ENCODE results near the gene TPX2.
A peak's percentile ranks its signal among the peaks of the same experiment; 100 is the strongest.
"Not testable (repeated sequence)": the region's sequence is repeated elsewhere in the genome, so short reads cannot be mapped to it uniquely, and the experiment has no call there.

The TPX2 gene

DNA sequence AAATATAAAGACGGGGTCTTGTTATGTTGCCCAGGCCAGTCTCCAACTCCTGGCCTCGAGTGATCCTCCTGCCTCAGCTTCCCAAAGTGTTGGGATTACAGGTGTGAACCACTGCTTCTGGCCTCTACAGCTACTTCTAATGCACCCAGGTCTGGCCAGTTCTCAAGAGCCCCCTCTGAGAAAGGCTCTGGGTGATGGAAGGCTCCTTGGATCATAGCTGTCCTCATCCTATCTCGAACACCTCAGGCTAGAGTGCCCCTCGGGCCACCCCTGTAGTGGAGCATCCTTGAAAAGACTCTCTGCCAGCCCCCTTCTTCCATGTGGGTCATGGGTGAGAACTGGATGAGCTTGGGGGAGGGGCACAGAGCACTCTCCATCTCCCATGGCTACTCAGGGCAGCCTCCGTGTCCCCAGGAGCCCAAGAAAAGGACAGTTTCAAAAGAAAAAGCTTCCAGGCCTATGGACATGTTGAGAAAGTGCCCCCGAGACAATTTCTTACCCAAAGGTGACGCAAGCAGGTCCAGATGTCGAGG, 79.4 kb downstream of the TPX2 start:
- no peak for DNase-seq

DNA sequence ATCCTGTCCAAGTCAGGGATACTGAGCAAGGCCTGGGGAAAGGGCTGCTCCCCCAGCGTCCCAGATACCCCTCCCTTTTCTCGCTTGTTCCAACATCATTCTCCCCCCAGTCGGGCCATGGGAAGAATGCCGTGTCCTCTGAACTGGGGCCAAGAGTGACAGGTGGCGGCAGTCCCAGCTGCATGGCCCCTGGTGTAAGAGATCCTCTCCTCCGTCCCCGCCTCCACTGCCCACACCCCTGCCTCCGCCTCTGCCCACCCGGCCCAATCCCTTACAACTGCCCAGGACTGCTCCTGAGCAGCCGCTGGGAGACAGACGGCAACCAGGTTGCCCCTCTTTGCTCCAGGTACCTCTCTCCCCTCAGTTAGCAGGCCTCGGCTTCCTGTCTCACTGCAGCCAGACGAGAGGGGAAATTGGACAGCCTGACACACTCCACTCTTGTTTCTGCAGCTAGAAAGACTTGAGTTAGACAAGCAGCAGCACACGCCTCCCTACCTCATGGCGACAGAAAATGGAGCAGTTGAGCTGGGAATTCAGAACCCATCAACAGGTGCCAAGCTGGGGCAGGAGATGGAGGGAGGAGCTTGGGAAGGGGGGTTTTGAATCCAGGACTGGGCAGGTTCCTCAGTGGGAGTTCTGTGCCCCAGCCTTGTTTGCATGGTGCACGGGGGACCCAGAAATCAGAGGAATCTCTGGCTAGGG, 80.1 kb downstream of the TPX2 start, which contains the start of gene MYLK2:
TSS of gene MYLK2 (plus strand) at position 274 of the 702 bp plus-strand sequence. CDS start at position 499, 225 bp downstream.
- DNase-seq, result no peak

DNA sequence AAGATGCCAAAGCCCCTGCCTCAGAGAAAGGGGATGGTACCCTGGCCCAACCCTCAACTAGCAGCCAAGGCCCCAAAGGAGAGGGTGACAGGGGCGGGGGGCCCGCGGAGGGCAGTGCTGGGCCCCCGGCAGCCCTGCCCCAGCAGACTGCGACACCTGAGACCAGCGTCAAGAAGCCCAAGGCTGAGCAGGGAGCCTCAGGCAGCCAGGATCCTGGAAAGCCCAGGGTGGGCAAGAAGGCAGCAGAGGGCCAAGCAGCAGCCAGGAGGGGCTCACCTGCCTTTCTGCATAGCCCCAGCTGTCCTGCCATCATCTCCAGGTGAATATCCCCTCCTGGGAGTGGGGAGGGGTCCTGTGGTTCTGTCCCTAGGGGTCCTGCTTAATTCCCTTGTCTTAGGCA, 81.1 kb downstream of the TPX2 start:
- DNase-seq, result no peak

DNA sequence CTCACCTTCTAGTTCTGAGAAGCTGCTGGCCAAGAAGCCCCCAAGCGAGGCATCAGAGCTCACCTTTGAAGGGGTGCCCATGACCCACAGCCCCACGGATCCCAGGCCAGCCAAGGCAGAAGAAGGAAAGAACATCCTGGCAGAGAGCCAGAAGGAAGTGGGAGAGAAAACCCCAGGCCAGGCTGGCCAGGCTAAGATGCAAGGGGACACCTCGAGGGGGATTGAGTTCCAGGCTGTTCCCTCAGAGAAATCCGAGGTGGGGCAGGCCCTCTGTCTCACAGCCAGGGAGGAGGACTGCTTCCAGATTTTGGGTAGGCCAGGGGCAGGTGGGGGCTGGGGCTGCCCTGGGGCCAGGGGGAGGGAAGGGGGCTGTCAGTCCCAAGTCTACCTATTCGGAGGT, 82.3 kb downstream of the TPX2 start:
- no peak for DNase-seq

DNA sequence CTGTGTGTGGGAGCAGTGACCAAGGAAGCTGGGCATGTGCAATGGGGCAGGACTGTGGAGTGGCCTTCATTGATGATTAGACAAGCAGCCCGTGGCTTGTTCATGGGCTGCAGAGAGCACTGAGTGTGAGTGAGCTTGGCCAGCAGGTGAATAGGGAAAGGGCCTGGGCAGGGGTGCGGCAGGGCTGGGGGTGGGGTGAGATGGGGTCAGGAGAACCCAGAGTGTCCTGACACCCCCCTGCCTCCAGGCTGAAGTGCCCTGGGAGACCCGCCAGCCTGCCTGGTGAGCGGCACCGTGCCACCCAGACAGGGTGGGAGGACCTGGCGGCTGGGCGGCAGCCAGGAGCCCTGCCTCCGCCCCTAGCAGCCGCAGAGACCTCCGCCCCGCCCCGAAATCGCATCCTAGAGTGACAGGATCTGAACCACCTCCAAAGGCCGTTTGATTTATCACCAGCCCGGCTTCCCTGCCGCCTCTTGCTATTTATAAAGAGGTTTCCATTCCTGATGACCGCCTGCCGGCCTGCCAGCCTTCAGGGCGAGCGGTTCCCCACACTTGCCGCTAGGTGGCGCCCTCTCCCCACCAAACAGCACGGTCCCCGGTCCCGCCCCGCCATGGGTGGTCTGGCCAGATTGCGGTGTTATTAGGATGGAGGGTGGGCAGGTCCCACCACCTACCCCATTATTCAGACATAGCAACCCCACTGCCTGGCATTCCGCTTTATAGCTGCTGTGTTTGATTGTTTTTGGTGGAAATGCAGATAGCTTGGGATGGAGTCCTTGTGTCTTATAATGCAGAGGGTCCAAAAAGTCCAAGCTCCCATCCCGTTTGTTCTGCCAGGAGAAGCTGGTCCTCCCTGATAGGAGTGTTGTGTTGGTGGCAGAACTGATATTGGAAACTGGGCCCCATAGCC, 83.6 kb downstream of the TPX2 start:
- DNase-seq, result peak; percentile 67

DNA sequence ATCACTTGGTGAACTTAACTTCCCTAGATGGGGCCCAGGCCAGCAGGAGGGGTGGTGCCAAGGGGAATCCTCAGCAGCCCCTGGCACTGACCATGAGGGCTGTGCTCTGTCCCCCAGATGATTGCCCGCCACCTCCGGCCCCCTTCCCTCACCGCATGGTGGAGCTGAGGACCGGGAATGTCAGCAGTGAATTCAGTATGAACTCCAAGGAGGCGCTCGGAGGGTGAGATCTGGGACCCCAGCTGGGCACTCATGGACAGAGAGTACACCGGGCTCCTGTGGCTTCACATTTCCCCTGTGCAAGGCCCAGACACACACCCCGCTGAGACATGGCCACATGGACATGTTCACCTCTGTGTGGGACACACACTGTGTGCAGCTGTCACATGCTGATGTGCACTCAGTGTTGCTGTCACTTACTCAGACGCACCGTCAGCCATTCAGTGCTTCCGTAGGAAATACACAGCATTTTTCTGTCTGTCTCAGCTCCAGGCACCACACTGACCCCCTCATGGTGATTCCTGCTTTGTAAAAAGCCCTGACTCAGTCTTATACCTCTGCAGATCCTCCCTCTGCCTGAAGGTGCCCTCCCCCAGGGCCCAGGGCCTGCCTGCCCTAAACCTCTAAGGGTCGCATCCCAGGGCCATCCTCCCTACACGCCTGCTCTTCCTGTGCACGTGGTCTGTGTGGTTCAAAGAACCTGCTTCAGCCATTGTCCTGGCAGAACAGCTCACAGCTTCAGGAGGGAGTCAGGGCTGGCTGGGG, 84.5 kb downstream of the TPX2 start:
- DNase-seq, result no peak

DNA sequence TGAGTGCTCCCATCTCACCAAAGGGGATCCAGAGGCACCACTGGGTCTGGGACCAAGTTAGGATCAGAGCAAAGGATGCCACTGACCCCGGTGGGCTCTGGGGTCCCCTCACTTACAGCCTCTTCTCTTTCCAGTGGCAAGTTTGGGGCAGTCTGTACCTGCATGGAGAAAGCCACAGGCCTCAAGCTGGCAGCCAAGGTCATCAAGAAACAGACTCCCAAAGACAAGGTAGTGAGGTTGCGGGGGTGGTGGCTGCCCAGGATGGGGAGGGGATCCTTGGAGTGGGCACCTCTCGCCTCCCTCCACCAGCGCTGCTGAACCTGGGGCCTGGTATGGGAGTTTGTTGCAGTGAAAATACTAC, 85.0 kb downstream of the TPX2 start:
- no peak for DNase-seq

DNA sequence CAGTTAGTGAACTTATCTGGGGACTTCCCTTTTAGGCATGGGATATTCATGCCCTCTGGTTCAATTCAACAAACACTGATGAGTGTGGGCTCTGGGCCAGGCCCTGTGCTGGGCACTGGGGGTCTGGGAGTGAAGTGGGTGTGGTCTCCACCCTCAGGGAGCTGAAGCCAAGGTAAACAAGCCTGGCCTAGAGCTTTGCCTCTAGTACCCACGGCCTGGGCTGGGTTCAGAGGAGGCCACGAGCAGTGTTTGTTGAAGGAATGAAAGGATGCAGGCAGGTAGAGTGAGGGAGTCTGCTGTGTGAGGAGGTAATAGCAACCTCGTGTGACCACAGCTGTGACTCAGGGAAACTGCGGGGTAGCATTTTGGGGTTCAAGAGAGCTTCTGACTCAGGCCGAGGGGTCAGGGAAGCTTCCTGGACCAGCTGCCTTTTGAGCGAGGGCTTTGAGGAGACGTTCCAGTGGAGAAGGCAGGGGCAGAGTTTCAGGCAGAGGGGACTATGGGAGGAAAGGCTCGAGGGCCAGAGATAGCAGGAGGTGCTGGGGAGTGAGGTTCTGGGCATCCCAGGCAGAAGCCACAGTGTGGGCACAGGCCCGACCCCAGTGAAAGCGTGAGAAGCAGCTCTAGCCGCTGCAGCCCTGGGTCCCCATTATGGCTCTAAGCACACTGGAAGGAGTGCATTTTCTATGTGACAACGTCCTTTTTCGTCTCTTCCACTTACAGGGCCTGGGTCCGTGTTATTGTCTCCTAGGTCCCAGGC, 85.6 kb downstream of the TPX2 start:
- no peak for DNase-seq

DNA sequence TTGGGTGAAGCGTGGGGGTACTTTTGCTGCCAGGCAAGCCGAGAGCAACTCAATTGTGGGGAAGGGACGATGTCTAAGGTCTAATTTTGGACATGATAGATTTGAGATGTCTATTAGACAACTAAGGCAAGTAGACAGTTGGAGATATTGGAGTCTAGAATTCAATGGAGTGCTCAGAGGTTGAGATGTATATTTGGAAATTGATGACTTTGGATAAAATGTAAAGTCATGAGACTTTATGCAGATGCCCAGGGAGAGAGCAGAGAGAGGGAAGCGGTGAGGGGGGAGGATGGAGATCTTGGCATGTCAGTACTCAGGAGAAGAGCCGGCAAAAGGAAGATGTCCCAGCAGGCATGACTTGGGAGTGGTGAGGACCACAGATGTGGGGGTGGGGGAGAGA, 87.0 kb downstream of the TPX2 start:
- no peak for DNase-seq

DNA sequence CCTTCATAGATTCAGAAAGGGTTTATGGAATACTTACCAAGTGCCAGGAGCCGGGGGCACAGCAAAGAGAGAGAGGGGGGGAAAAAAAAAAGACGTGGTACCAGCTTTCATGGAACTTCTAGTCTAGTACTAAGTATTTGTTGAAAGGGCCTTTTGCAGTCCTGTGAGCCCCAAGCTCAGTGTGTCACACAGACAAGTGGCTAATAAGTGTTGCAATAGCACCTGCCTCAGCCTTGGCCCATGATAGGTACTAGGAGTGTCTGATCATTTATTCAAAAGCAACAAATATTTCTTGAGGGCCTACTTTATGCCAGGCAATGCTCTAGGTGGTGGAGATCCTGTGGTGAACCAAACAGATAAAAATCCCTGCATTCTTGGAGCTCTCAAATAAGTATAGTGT, 88.0 kb downstream of the TPX2 start:
- no peak for DNase-seq

DNA sequence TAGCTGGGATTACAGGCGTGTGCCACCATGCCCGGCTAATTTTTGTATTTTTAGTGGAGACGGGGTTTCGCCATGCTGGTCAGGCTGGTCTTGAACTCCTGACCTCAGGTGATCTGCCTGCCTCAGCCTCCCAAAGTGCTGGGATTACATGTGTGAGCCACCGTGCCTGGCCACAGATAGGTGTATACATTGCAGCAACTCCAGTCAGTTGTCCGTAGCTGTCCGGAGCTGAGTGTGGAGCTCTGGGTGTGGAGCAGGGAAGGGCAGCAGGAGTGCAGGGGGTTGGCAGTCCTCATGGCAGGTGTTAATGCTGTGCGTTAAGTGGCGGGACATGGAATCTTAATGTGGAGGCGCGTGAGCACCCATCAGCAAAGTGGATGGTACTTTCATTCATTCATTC, 88.9 kb downstream of the TPX2 start:
- DNase-seq, result not testable (repeated sequence)

DNA sequence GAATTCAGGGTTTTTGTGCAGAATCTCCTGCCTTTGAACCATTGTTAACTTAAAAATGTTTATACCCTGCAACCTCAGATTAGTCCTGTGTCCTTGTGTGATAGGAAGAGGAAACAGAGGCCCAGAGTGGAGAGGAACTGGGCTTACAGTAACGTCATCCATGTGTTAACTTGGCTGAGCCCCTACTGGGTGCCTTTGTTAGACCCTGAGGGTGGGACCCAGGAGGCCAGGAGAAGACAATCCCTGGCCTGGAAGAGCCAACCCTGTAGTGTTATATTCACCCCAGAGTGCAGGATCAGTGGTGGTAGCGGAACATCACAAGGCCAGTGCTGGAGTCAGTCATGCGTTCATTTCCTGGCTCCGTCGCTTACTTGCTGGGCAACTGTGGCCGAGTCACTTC, 90.6 kb downstream of the TPX2 start:
- DNase-seq, result no peak

DNA sequence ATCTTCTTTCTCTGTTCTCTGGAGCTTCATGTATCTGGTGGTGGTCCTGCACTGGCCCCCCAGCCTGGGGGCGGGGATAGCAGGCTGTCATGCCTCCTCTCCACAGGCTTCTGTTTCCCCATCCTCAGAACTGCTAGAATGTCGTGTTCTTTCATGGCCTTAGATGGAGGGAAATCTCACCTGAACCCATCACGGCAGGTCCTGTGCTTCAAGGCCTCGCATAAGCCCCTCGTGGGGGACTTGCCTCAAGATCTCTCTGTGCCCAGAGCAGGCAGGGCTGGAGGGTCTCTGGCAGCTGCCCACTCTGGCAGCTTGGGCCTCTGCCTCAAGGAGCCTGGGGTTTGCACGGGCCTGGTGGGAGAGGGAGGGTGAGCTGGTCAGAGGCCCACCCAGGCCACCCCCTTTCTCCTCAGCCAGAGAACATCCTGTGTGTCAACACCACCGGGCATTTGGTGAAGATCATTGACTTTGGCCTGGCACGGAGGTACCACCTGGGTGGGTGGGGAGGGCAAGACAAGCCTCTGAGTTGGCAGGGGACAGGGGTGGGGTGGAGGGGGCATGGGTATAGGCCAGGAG, 91.4 kb downstream of the TPX2 start:
- no peak for DNase-seq

DNA sequence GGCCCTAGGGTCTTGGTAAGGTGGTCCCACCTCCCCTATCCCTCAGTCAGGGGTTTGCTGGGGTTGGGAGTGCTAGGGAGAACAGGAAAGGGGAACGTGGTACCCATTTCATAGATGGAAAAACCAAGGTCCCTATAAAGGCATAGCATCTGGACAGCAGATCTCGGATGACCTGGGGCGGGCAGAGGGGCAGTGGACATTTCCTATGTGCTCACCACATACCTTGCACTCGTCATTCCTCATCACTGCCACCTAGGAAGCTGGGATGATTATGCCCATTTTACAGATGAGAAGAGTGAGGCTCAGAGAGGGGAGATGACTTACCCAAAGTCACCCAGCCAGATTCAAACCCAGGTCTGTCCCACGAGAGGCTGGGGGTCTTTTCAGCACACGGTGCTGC, 92.1 kb downstream of the TPX2 start:
- DNase-seq, result no peak

DNA sequence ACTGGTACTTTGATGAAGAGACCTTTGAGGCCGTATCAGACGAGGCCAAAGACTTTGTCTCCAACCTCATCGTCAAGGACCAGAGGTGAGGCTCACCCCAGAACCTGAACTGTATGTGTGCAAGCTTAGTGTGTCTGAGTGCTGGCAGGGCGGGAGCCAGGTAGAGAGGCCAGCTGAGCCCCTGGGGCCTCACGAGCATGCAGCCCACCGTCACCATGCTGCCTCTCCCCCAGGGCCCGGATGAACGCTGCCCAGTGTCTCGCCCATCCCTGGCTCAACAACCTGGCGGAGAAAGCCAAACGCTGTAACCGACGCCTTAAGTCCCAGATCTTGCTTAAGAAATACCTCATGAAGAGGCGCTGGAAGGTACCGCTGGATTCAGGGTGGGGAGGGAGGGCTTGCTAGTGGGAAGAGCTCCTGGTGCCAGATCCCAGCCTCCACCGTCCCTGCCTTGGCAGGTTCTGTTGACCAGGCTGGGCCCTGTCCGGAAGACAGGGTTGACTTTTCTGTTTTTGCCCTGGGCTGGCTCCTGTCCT, 92.7 kb downstream of the TPX2 start:
- DNase-seq, result no peak

DNA sequence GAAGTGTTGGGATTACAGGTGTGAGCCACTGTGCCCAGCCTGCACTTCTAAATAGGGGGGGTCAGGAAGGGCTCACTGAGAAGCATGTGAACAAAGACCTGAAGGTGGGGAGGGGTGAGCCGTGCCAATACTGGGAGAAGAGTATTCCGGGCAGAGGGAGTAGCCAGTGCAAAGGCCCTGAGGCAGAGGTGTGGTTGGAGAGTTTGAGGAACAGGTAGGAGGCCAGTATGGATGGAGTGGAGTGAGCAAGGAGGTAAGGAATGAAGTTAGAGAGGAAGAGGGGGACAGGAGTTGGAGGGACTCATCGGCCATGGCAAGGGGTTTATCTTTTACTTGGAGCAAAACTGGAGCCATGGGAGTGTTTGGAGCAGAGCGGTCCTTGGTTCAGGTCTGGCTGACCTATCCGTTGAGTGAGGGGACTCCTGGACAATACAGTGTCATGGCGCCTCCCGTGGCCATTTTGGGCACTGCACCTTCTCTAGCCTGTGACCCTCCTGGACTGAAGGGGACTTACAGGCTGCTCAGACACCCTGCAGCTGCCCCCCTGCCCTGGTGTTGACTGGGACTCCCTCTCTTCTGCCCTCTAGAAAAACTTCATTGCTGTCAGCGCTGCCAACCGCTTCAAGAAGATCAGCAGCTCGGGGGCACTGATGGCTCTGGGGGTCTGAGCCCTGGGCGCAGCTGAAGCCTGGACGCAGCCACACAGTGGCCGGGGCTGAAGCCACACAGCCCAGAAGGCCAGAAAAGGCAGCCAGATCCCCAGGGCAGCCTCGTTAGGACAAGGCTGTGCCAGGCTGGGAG, 94.2 kb downstream of the TPX2 start:
- peak; percentile 54 for DNase-seq

DNA sequence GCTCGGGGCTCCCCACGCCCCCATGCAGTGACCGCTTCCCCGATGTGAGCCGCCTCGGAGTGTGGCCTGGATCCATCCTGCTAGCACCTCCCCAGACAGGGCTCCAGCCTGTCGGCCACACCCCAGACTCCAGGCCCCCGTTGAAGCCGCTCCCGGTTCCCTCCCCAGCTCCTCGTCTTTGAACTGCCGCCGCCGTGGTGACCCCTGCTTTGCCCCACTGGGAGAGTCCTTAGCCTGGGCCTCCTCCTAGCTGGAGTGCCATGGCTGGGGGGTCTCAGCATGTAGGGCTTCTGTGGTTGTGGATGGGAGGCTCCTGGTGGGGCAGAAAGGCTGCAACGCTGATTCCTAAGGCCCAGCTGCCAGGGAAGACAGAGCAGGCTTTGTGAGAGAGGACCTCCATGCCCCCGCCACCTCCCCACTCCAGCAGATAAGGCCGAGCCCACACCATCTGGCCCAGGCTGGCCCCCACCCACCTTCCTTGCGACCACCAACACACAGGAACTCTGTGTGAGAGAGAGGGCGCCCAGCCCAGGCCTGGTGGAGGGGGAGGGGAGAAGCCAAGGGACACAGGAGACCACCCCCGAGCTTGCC, 94.9 kb downstream of the TPX2 start:
- no peak for DNase-seq

DNA sequence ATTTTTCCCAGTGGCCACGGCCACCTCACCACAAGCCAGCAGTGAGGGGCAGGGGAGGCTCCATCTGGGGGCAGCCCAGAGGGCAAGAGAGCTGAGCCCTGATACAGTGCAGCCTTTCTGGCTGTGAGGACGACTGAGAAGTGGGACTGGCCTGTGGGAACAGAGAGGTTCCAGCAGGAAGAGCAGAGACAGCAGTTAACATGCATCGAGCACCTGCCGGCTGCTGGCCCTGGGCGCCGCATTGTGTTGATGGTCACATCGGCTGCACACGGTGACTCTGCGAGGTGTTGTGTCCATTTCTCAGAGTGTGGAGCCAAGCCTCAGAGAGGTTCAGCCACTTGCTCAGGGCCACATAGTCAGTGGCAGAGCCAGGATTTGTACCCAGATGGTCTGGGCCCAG, 96.5 kb downstream of the TPX2 start:
- no peak for DNase-seq

DNA sequence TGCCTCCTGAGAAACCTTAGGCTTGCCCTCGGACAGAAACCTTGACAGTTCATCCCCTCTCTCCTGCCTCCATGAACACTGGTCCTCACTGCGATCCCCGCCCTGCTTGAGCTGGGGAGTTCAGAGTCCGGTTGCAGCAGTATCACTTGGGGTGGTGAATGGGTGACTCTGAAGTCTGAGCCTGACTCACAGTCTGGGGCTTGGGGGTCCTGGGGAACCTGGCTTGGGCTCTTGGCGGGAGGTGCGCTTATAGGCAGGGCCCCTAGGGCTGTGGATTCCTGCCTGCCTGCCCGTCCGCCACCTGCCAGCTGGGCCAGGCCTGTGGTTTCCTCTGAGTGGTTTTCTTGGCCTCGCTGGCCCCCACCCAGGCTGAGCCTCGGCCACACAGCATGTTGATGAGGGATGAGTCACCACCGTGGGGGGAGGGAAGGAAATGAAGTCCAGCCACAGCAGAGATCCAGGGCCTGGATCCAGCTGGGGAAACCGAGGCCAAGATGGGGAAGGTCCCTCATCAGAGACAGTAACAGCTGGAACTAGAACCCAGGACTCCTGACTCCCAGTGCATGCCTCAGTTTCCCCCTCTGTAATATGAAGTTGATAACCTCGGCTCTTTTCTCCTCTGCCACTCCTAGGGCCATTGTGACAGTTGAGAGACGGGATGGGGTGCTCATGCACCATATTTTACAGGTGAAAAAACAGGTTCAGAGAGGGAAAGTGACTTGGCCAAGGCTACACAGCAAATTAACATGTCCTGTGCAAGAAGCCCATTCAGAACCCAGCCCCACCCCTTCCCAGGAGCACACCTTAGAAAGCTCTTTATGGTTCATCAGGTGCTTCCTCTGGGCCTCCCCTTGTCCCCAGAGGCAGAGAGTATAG, 97.1 kb downstream of the TPX2 start:
- peak; percentile 96 for DNase-seq
